ENCODE measurements around the gene CREB3L2.

CREB3L2 gene

GRCh38 chr7:137865764-137866163 lies 136.1 kb downstream of the CREB3L2 start:
- Histone ChIP-seq H3K4me1 (ENCODE audit: control insufficient read depth in 5 of 5, insufficient read depth in 5 of 5, low read length in 5 of 5) (peaks cover 0 to 22% (median 10%) of the 10 kb centered on the region in 5 donors), H3K4me3 (ENCODE audit: low read depth in 1 of 5, low read length in 5 of 5) (no peak overlapping the region), H3K36me3 (ENCODE audit: control insufficient read depth in 5 of 5, insufficient read depth in 5 of 5, low read length in 5 of 5) (peaks cover 18 to 38% (median 25%) of the 10 kb centered on the region in 5 donors), H3K27ac (ENCODE audit: low read depth, low read length) (no peak overlapping the region), H3K9me3 (ENCODE audit: control insufficient read depth in 5 of 5, low read length in 5 of 5) (peaks cover 0 to 4% (median 0%) of the 10 kb centered on the region in 5 donors), H3K9ac (ENCODE audit: low read length in 5 of 5) (no peak overlapping the region), H3K27me3 (ENCODE audit: control insufficient read depth in 5 of 5, insufficient read depth in 4 of 5, low read length in 5 of 5) (no peaks in the 10 kb centered on the region)

GRCh38 chr7:137862964-137863363 lies 138.9 kb downstream of the CREB3L2 start:
- Histone ChIP-seq H3K9me3 (ENCODE audit: control insufficient read depth in 5 of 5, low read length in 5 of 5) (peaks cover 0 to 4% (median 0%) of the 10 kb centered on the region in 5 donors), H3K27me3 (ENCODE audit: control insufficient read depth in 5 of 5, insufficient read depth in 4 of 5, low read length in 5 of 5) (no peaks in the 10 kb centered on the region), H3K4me1 (ENCODE audit: control insufficient read depth in 5 of 5, insufficient read depth in 5 of 5, low read length in 5 of 5) (peaks cover 0 to 16% (median 5%) of the 10 kb centered on the region in 5 donors), H3K9ac (ENCODE audit: low read length in 5 of 5) (no peak overlapping the region), H3K27ac (ENCODE audit: low read depth, low read length) (no peak overlapping the region), H3K4me3 (ENCODE audit: low read depth in 1 of 5, low read length in 5 of 5) (no peak overlapping the region), H3K36me3 (ENCODE audit: control insufficient read depth in 5 of 5, insufficient read depth in 5 of 5, low read length in 5 of 5) (peaks cover 22 to 44% (median 27%) of the 10 kb centered on the region in 5 donors)

DNA sequence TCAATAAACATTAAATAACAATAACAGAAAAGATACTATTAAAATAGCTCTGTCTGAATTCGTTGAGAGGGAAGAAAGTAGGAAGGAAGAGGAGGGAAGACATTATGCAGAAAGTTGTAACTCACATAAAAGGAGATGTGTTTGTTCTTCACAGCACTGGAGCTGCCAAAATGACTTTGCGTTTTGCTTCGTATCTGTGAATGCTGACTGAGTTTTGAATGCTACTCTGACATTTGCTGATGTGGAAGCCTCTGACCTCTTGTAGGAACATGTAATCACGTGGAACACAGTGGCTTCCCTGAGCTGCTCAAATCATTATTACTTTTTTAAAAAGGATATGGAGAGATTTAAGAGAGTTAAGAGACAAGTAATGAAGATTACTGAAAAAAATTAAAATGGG lies 139.5 kb downstream of the CREB3L2 start:
- H3K9ac ChIP-seq (ENCODE audit: low read length in 5 of 5): no peak overlapping the region
- H3K36me3 ChIP-seq (ENCODE audit: control insufficient read depth in 5 of 5, insufficient read depth in 5 of 5, low read length in 5 of 5): peaks cover 16 to 42% (median 21%) of the 10 kb centered on the region in 5 donors
- H3K27ac ChIP-seq (ENCODE audit: low read depth, low read length): no peak overlapping the region
- H3K4me1 ChIP-seq (ENCODE audit: control insufficient read depth in 5 of 5, insufficient read depth in 5 of 5, low read length in 5 of 5): peaks cover 0 to 16% (median 5%) of the 10 kb centered on the region in 5 donors
- H3K27me3 ChIP-seq (ENCODE audit: control insufficient read depth in 5 of 5, insufficient read depth in 4 of 5, low read length in 5 of 5): no peaks in the 10 kb centered on the region
- H3K4me3 ChIP-seq (ENCODE audit: low read depth in 1 of 5, low read length in 5 of 5): no peak overlapping the region
- H3K9me3 ChIP-seq (ENCODE audit: control insufficient read depth in 5 of 5, low read length in 5 of 5): peaks cover 0 to 4% (median 0%) of the 10 kb centered on the region in 5 donors

- H3K9me3 ChIP-seq (ENCODE audit: control insufficient read depth in 5 of 5, low read length in 5 of 5): peaks cover 0 to under 1% (median 0%) of the 10 kb centered on the region in 5 donors
- H3K4me3 ChIP-seq (ENCODE audit: low read depth in 1 of 5, low read length in 5 of 5): no peak overlapping the region
- H3K27me3 ChIP-seq (ENCODE audit: control insufficient read depth in 5 of 5, insufficient read depth in 4 of 5, low read length in 5 of 5): no peaks in the 10 kb centered on the region
- no peak overlapping the region for H3K27ac ChIP-seq (ENCODE audit: low read depth, low read length)
- H3K9ac ChIP-seq (ENCODE audit: low read length in 5 of 5): no peak overlapping the region
- peaks cover 12 to 33% (median 17%) of the 10 kb centered on the region in 5 donors for H3K36me3 ChIP-seq (ENCODE audit: control insufficient read depth in 5 of 5, insufficient read depth in 5 of 5, low read length in 5 of 5)
- H3K4me1 ChIP-seq (ENCODE audit: control insufficient read depth in 5 of 5, insufficient read depth in 5 of 5, low read length in 5 of 5): peaks cover 0 to 20% (median 5%) of the 10 kb centered on the region in 5 donors
Observed at GRCh38 chr7:137860542-137860941, 141.3 kb downstream of the CREB3L2 start.

GRCh38 chr7:137853053-137853452 lies 148.8 kb downstream of the CREB3L2 start:
- Histone ChIP-seq H3K9me3 (ENCODE audit: control insufficient read depth in 5 of 5, low read length in 5 of 5) (no peaks in the 10 kb centered on the region), H3K4me1 (ENCODE audit: control insufficient read depth in 5 of 5, insufficient read depth in 5 of 5, low read length in 5 of 5) (peaks cover 0 to 4% (median 0%) of the 10 kb centered on the region in 5 donors), H3K4me3 (ENCODE audit: low read depth in 1 of 5, low read length in 5 of 5) (no peak overlapping the region), H3K27me3 (ENCODE audit: control insufficient read depth in 5 of 5, insufficient read depth in 4 of 5, low read length in 5 of 5) (no peaks in the 10 kb centered on the region), H3K27ac (ENCODE audit: low read depth, low read length) (no peak overlapping the region), H3K9ac (ENCODE audit: low read length in 5 of 5) (no peak overlapping the region), H3K36me3 (ENCODE audit: control insufficient read depth in 5 of 5, insufficient read depth in 5 of 5, low read length in 5 of 5) (peaks cover 0 to 10% (median 5%) of the 10 kb centered on the region in 5 donors)

GRCh38 chr7:137852108-137852507 lies 149.8 kb downstream of the CREB3L2 start:
- Histone ChIP-seq H3K4me1 (ENCODE audit: control insufficient read depth in 5 of 5, insufficient read depth in 5 of 5, low read length in 5 of 5) (peaks cover 0 to 8% (median 7%) of the 10 kb centered on the region in 5 donors), H3K27ac (ENCODE audit: low read depth, low read length) (no peak overlapping the region)

GRCh38 chr7:137850972-137851945 lies 150.6 kb downstream of the CREB3L2 start:
- H3K9ac ChIP-seq (ENCODE audit: low read length in 5 of 5): no peak overlapping the region
- no peak overlapping the region for H3K4me3 ChIP-seq (ENCODE audit: low read depth in 1 of 5, low read length in 5 of 5)
- H3K27me3 ChIP-seq (ENCODE audit: control insufficient read depth in 5 of 5, insufficient read depth in 4 of 5, low read length in 5 of 5): peaks cover 0 to 7% (median 0%) of the 10 kb centered on the region in 5 donors
- H3K27ac ChIP-seq (ENCODE audit: low read depth, low read length): no peak overlapping the region
- H3K9me3 ChIP-seq (ENCODE audit: control insufficient read depth in 5 of 5, low read length in 5 of 5): no peaks in the 10 kb centered on the region
- H3K36me3 ChIP-seq (ENCODE audit: control insufficient read depth in 5 of 5, insufficient read depth in 5 of 5, low read length in 5 of 5): peaks cover 0 to 10% (median 5%) of the 10 kb centered on the region in 5 donors
- H3K4me1 ChIP-seq (ENCODE audit: control insufficient read depth in 5 of 5, insufficient read depth in 5 of 5, low read length in 5 of 5): peaks cover 0 to 12% (median 10%) of the 10 kb centered on the region in 5 donors

More at GRCh38 chr7:137852108-137852507, 149.8 kb downstream of the CREB3L2 start:
- Histone ChIP-seq H3K9me3 (ENCODE audit: control insufficient read depth in 5 of 5, low read length in 5 of 5) (no peaks in the 10 kb centered on the region), H3K36me3 (ENCODE audit: control insufficient read depth in 5 of 5, insufficient read depth in 5 of 5, low read length in 5 of 5) (peaks cover 0 to 10% (median 5%) of the 10 kb centered on the region in 5 donors), H3K27me3 (ENCODE audit: control insufficient read depth in 5 of 5, insufficient read depth in 4 of 5, low read length in 5 of 5) (peaks cover 0 to 6% (median 0%) of the 10 kb centered on the region in 5 donors), H3K9ac (ENCODE audit: low read length in 5 of 5) (no peak overlapping the region), H3K4me3 (ENCODE audit: low read depth in 1 of 5, low read length in 5 of 5) (no peak overlapping the region)

GRCh38 chr7:137850571-137850970 lies 151.3 kb downstream of the CREB3L2 start:
- H3K9me3 ChIP-seq (ENCODE audit: control insufficient read depth in 5 of 5, low read length in 5 of 5): no peaks in the 10 kb centered on the region
- H3K4me1 ChIP-seq (ENCODE audit: control insufficient read depth in 5 of 5, insufficient read depth in 5 of 5, low read length in 5 of 5): peaks cover 0 to 19% (median 17%) of the 10 kb centered on the region in 5 donors
- H3K9ac ChIP-seq (ENCODE audit: low read length in 5 of 5): no peak overlapping the region
- H3K27me3 ChIP-seq (ENCODE audit: control insufficient read depth in 5 of 5, insufficient read depth in 4 of 5, low read length in 5 of 5): peaks cover 0 to 14% (median 3%) of the 10 kb centered on the region in 5 donors
- peaks cover 0 to 10% (median 5%) of the 10 kb centered on the region in 5 donors for H3K36me3 ChIP-seq (ENCODE audit: control insufficient read depth in 5 of 5, insufficient read depth in 5 of 5, low read length in 5 of 5)
- no peak overlapping the region for H3K4me3 ChIP-seq (ENCODE audit: low read depth in 1 of 5, low read length in 5 of 5)
- H3K27ac ChIP-seq (ENCODE audit: low read depth, low read length): no peak overlapping the region

- Histone ChIP-seq H3K9ac (ENCODE audit: low read length in 5 of 5) (no peak overlapping the region), H3K36me3 (ENCODE audit: control insufficient read depth in 5 of 5, insufficient read depth in 5 of 5, low read length in 5 of 5) (peaks cover 0 to 5% (median 2%) of the 10 kb centered on the region in 5 donors), H3K27ac (ENCODE audit: low read depth, low read length) (no peak overlapping the region), H3K4me1 (ENCODE audit: control insufficient read depth in 5 of 5, insufficient read depth in 5 of 5, low read length in 5 of 5) (peaks cover 0 to 24% (median 20%) of the 10 kb centered on the region in 5 donors), H3K4me3 (ENCODE audit: low read depth in 1 of 5, low read length in 5 of 5) (no peak overlapping the region), H3K9me3 (ENCODE audit: control insufficient read depth in 5 of 5, low read length in 5 of 5) (no peaks in the 10 kb centered on the region), H3K27me3 (ENCODE audit: control insufficient read depth in 5 of 5, insufficient read depth in 4 of 5, low read length in 5 of 5) (peaks cover 0 to 27% (median 11%) of the 10 kb centered on the region in 5 donors)
Observed at GRCh38 chr7:137848095-137848494, 153.8 kb downstream of the CREB3L2 start.
